Keratinocyte (primary cell): ENCODE results near the gene HBA1. TPM values are rescaled to one million over a fixed set of nuclear protein-coding genes. Genes with fewer than 3 reads are reported as not detected.
"Not testable (repeated sequence)": the region's sequence is repeated elsewhere in the genome, so short reads cannot be mapped to it uniquely, and the experiment has no call there.

Experiments used
- DNase-seq: peaks from one replicate; pipeline ENCODE4 v3.0.0-alpha.2; 2011; ENCODE audit warnings: low read depth, missing footprints, low spot score
- FAIRE-seq: peaks from 2 replicates; lab custom pipeline; 2011; peaks lifted over from hg19 to GRCh38; lab: Jason Lieb, UNC
- H2AFZ ChIP-seq: 2 replicates; pipeline ENCODE4 v1.6.0; 2012; ENCODE audit warnings: low read length, control low read depth, inconsistent platforms; ENCODE audit not compliant: control insufficient read depth
- H3K27ac ChIP-seq: 2 replicates; pipeline ENCODE4 v1.5.1; 2011; ENCODE audit warnings: low read length; ENCODE audit not compliant: control insufficient read depth, insufficient read depth
- H3K27me3 ChIP-seq: 3 replicates; pipeline ENCODE4 v1.6.0; 2011; ENCODE audit warnings: low read length; ENCODE audit not compliant: control insufficient read depth, insufficient read depth; ENCODE audit errors: extremely low read depth
- H3K36me3 ChIP-seq, 2 experiments: 2 replicates in 1 of 2; 3 replicates in 1 of 2; pipeline ENCODE4 v1.5.1; 2011; ENCODE audit warnings: low read length in 2 of 2, mild to moderate bottlenecking in 1 of 2; ENCODE audit not compliant: control insufficient read depth in 2 of 2, insufficient read depth in 2 of 2; ENCODE audit errors: extremely low read depth in 1 of 2
- H3K4me1 ChIP-seq: 3 replicates; pipeline ENCODE4 v1.5.1; 2011; ENCODE audit warnings: low read length; ENCODE audit not compliant: control insufficient read depth, insufficient read depth; ENCODE audit errors: extremely low read depth
- H3K4me2 ChIP-seq: 3 replicates; pipeline ENCODE4 v1.6.0; 2011; ENCODE audit warnings: low read depth, low read length; ENCODE audit not compliant: control insufficient read depth, insufficient read depth; ENCODE audit errors: extremely low read depth
- H3K4me3 ChIP-seq, 3 experiments: fragments of 200-600 bp in 1 of 3; sonication (generic) in 1 of 3; 2 replicates in 2 of 3; 3 replicates in 1 of 3; pipeline ENCODE4 v1.5.1; 2011 to 2016; ENCODE audit warnings: low read length in 3 of 3, mild to moderate bottlenecking in 3 of 3, control low read depth in 2 of 3, inconsistent platforms in 1 of 3, low read depth in 1 of 3, mixed read lengths in 1 of 3, mixed run types in 1 of 3, moderate library complexity in 1 of 3; ENCODE audit not compliant: control insufficient read depth in 2 of 3, insufficient read depth in 2 of 3; ENCODE audit errors: extremely low read depth in 1 of 3
- H3K79me2 ChIP-seq: 2 replicates; pipeline ENCODE4 v1.6.0; 2012; ENCODE audit warnings: low read length; ENCODE audit not compliant: control insufficient read depth, insufficient read depth
- H3K9ac ChIP-seq: 3 replicates; pipeline ENCODE4 v1.6.0; 2011; ENCODE audit warnings: low read length; ENCODE audit not compliant: control insufficient read depth, insufficient read depth; ENCODE audit errors: extremely low read depth
- H3K9me1 ChIP-seq: 3 replicates; pipeline ENCODE4 v1.6.0; 2011; ENCODE audit warnings: low read length; ENCODE audit not compliant: control insufficient read depth, insufficient read depth; ENCODE audit errors: extremely low read depth
- H3K9me3 ChIP-seq: 2 replicates; pipeline ENCODE4 v1.5.1; 2012; ENCODE audit warnings: low read depth, low read length; ENCODE audit not compliant: control insufficient read depth
- H4K20me1 ChIP-seq: 3 replicates; pipeline ENCODE4 v1.6.0; 2011; ENCODE audit warnings: low read length; ENCODE audit not compliant: control insufficient read depth, insufficient read depth; ENCODE audit errors: extremely low read depth
- CTCF ChIP-seq, 3 experiments: IDR thresholded peaks in 1 of 3; conservative IDR thresholded peaks in 1 of 3; optimal IDR thresholded peaks in 1 of 3; 2 replicates in 2 of 3; 3 replicates in 1 of 3; pipeline versions ENCODE3 to v1.5.1; 2011; ENCODE audit warnings: low read length in 3 of 3, mild to moderate bottlenecking in 3 of 3, moderate library complexity in 2 of 3, control low read depth in 1 of 3, inconsistent platforms in 1 of 3; ENCODE audit not compliant: insufficient read depth in 2 of 3; ENCODE audit errors: extremely low read depth in 1 of 3
- EZH2 ChIP-seq: IDR thresholded peaks from one replicate; pipeline ENCODE4 v1.6.1; 2012; ENCODE audit warnings: inconsistent platforms, mild to moderate bottlenecking, low read length, moderate library complexity
- dilution Hi-C: fragments of 300-500 bp; cut with MboI; formaldehyde crosslinking; loops from one replicate; pipeline ENCODE4 v1.7.0; 2020; ENCODE audit warnings: low sequenced_read_pairs; ENCODE audit not compliant: extremely low pct_ligation_motif_present
- polyA plus RNA-seq, 5 experiments: library from polyadenylated mRNA; depleted of rRNA in 3 of 5; stranded (reverse) in 3 of 5; stranded (forward) in 1 of 5; unstranded in 1 of 5; fragments of >200 nt; gene quantifications; 1 replicate in 1 of 5; 2 replicates in 3 of 5; 3 replicates in 1 of 5; pipeline versions ENCODE4 v1.2.1 to v1.2.3, GENCODE V29; 2011 to 2012; ENCODE audit warnings: missing spikeins in 2 of 5, low read depth in 1 of 5, low replicate concordance in 1 of 5

Gene HBA1
- polyA plus RNA-seq, 1 donor (not counting 4 experiments of a cell fraction or from before 2014, with no cell fraction given): 0.24 TPM

DNA sequence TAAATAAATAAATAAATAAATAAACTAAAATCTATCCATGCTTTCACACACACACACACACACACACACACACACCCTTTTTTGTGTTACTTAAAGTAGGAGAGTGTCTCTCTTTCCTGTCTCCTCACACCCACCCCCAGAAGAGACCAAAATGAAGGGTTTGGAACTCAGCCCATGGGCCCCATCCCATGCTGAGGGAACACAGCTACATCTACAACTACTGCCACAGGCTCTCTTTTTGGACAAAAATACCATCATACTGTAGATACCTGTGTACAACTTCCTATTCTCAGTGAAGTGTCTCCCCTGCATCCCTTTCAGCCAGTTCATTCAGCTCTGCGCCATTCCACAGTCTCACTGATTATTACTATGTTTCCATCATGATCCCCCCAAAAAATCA, 5.7 kb upstream of the HBA1 start:
- peaks cover 60% of the 10 kb centered on the region for H3K27me3 ChIP-seq
- no peak for DNase-seq
- no peak for FAIRE-seq

DNA sequence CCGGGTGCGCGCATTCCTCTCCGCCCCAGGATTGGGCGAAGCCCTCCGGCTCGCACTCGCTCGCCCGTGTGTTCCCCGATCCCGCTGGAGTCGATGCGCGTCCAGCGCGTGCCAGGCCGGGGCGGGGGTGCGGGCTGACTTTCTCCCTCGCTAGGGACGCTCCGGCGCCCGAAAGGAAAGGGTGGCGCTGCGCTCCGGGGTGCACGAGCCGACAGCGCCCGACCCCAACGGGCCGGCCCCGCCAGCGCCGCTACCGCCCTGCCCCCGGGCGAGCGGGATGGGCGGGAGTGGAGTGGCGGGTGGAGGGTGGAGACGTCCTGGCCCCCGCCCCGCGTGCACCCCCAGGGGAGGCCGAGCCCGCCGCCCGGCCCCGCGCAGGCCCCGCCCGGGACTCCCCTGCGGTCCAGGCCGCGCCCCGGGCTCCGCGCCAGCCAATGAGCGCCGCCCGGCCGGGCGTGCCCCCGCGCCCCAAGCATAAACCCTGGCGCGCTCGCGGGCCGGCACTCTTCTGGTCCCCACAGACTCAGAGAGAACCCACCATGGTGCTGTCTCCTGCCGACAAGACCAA, 4.0 kb upstream of the HBA1 start, which contains the start of gene HBA2:
Gene HBA2 (plus strand): TSS at position 503 of the 568 bp plus-strand sequence. CDS start 37 bp downstream, at position 540.
- dilution Hi-C loops, H2AFZ ChIP-seq, H3K36me3 ChIP-seq, H3K27ac ChIP-seq, H3K9me1 ChIP-seq, FAIRE-seq, H3K9me3 ChIP-seq, H3K4me2 ChIP-seq, H3K9ac ChIP-seq, H4K20me1 ChIP-seq, DNase-seq, H3K4me3 ChIP-seq, H3K79me2 ChIP-seq, H3K4me1 ChIP-seq: not testable (repeated sequence)
- H3K27me3 ChIP-seq: peaks cover 49% of the 10 kb centered on the region

More for the DNA sequence above, 5.7 kb upstream of the HBA1 start:
- Histone ChIP-seq H3K4me1 (no peaks in the 10 kb centered on the region), H2AFZ (no peak overlapping the region), H3K79me2 (no peaks in the 10 kb centered on the region), H3K9ac (no peak overlapping the region), H3K9me1 (no peaks in the 10 kb centered on the region), H3K27ac (no peak overlapping the region), H4K20me1 (peaks cover 4% of the 10 kb centered on the region), H3K36me3 (no peaks in the 10 kb centered on the region), H3K9me3 (no peaks in the 10 kb centered on the region), H3K4me3 (no peak overlapping the region), H3K4me2 (no peak overlapping the region)
- TF ChIP-seq EZH2 (no peak), CTCF (optimal IDR thresholded peaks at IDR 0.05 in 1 of 3, IDR thresholded peaks at IDR 0.05 in 1 of 3, conservative IDR thresholded peaks at IDR 0.05 in 1 of 3; ENCODE audit: extremely low read depth in 1 of 3, insufficient read depth in 2 of 3, low read length in 3 of 3) (no peak)
- dilution Hi-C loops: no loop called here

DNA sequence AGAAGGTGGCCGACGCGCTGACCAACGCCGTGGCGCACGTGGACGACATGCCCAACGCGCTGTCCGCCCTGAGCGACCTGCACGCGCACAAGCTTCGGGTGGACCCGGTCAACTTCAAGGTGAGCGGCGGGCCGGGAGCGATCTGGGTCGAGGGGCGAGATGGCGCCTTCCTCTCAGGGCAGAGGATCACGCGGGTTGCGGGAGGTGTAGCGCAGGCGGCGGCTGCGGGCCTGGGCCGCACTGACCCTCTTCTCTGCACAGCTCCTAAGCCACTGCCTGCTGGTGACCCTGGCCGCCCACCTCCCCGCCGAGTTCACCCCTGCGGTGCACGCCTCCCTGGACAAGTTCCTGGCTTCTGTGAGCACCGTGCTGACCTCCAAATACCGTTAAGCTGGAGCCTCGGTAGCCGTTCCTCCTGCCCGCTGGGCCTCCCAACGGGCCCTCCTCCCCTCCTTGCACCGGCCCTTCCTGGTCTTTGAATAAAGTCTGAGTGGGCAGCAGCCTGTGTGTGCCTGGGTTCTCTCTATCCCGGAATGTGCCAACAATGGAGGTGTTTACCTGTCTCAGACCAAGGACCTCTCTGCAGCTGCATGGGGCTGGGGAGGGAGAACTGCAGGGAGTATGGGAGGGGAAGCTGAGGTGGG, 3.1 kb upstream of the HBA1 start:
- dilution Hi-C loops, H3K4me2 ChIP-seq, DNase-seq, H3K27ac ChIP-seq, H3K4me3 ChIP-seq, H3K79me2 ChIP-seq, H3K36me3 ChIP-seq, H3K9me1 ChIP-seq, H2AFZ ChIP-seq, H3K9me3 ChIP-seq, H3K9ac ChIP-seq, H3K4me1 ChIP-seq, H4K20me1 ChIP-seq, FAIRE-seq: not testable (repeated sequence)
- peaks cover 49% of the 10 kb centered on the region for H3K27me3 ChIP-seq
